Lung (tissue), 12 donors: ENCODE data around the gene ZDHHC8. TPM values are rescaled to one million over a fixed set of nuclear protein-coding genes. Genes with fewer than 3 reads are reported as not detected.

ENCODE experiments used
- ATAC-seq: fragments of 200-7000 bp; cut with Tn5 transposase; one replicate; pipeline ENCODE4 v1.9.1; 2020; ENCODE audit warnings: moderate number of reproducible peaks; ENCODE audit not compliant: insufficient read depth, low FRiP score
- DNase-seq, 3 donors: peaks; one replicate each; pipeline ENCODE4 v3.0.0-alpha.2; 2013 to 2017
- H3K27ac ChIP-seq, 2 donors: one replicate each; pipeline ENCODE4 v1.5.1; 2013; ENCODE audit warnings: mild to moderate bottlenecking in 2 of 2, moderate library complexity in 2 of 2, control low read depth in 1 of 2, inconsistent platforms in 1 of 2, low read depth in 1 of 2, low read length in 1 of 2
- H3K27me3 ChIP-seq, 3 donors: one replicate each; pipeline ENCODE4 v1.5.1; 2013; ENCODE audit warnings: low read length in 2 of 3; ENCODE audit not compliant: control insufficient read depth in 3 of 3, insufficient read depth in 3 of 3
- H3K36me3 ChIP-seq, 4 donors: one replicate each; pipeline ENCODE4 v1.5.1; 2013; ENCODE audit warnings: low read length in 4 of 4, mild to moderate bottlenecking in 1 of 4, moderate library complexity in 1 of 4; ENCODE audit not compliant: control insufficient read depth in 4 of 4, insufficient read depth in 4 of 4
- H3K4me1 ChIP-seq, 5 donors: one replicate each; pipeline ENCODE4 v1.5.1; 2013; ENCODE audit warnings: low read length in 5 of 5, mild to moderate bottlenecking in 2 of 5, moderate library complexity in 1 of 5; ENCODE audit not compliant: control insufficient read depth in 5 of 5, insufficient read depth in 5 of 5
- H3K4me3 ChIP-seq: one replicate; pipeline ENCODE4 v1.5.1; 2013; ENCODE audit warnings: mild to moderate bottlenecking, control low read depth, moderate library complexity
- H3K9ac ChIP-seq, 2 donors: one replicate each; pipeline ENCODE4 v1.5.1; 2013; ENCODE audit warnings: low read length in 2 of 2, control low read depth in 1 of 2; ENCODE audit not compliant: insufficient read depth in 1 of 2
- H3K9me3 ChIP-seq, 4 donors: one replicate each; pipeline ENCODE4 v1.5.1; 2013; ENCODE audit warnings: low read length in 3 of 4, mild to moderate bottlenecking in 1 of 4, moderate library complexity in 1 of 4; ENCODE audit not compliant: control insufficient read depth in 4 of 4, insufficient read depth in 3 of 4
- WGBS, 2 donors: extraction: QIAGEN DNeasy Blood & Tissue Kit; methylation state at CpG; one replicate each; pipeline ENCODE4 v1.1.7; 2013; 5-methylcytosine and 5-hydroxymethylcytosine counted together
- polyA plus RNA-seq, 2 donors: library from polyadenylated mRNA; stranded (reverse); fragments of 200-250 nt; gene quantifications; one replicate each; pipeline ENCODE4 v1.2.1, GENCODE V29; 2013
- total RNA-seq, 2 donors: library from RNA; depleted of rRNA in 1 of 2; stranded (reverse); fragments of >200 nt in 1 of 2; gene quantifications; one replicate each; pipeline ENCODE4 v1.2.1, GENCODE V29; 2014 to 2021
- TF ChIP-seq, protein P1 (sequence below): IDR thresholded peaks from 2 replicates; pipeline ENCODE4 v1.5.1; 2012; ENCODE audit warnings: mild to moderate bottlenecking; ENCODE audit errors: control extremely low read depth, extremely low read depth
- donor health status: control.
- donor health status: control.
- donor health status: Bipolar disorder and iron deficiency.
- donor health status: healthy.
- donor health status: DM: yes; HTN: yes; CAD: no.

The ZDHHC8 gene
- total and polyA plus RNA-seq, 4 donors = 28.4 to 75.1 (median 35.5) TPM

DNA sequence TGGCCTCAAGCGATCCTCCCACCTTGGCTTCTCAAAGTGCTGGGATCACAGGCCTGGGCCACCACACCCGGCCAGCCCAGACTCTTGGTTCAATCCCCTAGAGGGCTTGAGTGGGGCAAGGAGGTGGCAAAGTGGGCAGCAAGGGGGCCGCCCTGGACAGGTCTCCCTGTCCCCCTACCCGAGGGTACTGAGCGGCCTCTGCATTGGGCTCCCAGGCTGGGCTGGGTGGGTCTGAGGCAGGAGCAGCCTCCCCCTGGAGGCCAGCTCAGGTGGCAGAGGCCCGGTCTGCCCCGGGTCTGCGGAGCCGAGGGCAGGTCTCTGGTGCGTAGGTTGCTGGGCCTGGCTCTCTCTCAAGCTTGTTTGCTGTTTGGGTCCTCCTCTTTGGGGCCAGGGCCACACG lies 41.6 kb downstream of the ZDHHC8 start:
- Histone ChIP-seq H3K4me3 (no peak overlapping the region), H3K9ac (no peak overlapping the region), H3K36me3 (no peaks in the 10 kb centered on the region), H3K9me3 (peaks cover 0 to 2% (median 0%) of the 10 kb centered on the region in 4 donors), H3K27me3 (no peaks in the 10 kb centered on the region), H3K4me1 (no peaks in the 10 kb centered on the region), H3K27ac (no peak overlapping the region)
- ATAC-seq (no peak), DNase-seq (no peak)
- WGBS, 2 donors = 90 to 94% methylated on average over 11 of the region's 11 CpGs
- TF ChIP-seq, protein P1, sequence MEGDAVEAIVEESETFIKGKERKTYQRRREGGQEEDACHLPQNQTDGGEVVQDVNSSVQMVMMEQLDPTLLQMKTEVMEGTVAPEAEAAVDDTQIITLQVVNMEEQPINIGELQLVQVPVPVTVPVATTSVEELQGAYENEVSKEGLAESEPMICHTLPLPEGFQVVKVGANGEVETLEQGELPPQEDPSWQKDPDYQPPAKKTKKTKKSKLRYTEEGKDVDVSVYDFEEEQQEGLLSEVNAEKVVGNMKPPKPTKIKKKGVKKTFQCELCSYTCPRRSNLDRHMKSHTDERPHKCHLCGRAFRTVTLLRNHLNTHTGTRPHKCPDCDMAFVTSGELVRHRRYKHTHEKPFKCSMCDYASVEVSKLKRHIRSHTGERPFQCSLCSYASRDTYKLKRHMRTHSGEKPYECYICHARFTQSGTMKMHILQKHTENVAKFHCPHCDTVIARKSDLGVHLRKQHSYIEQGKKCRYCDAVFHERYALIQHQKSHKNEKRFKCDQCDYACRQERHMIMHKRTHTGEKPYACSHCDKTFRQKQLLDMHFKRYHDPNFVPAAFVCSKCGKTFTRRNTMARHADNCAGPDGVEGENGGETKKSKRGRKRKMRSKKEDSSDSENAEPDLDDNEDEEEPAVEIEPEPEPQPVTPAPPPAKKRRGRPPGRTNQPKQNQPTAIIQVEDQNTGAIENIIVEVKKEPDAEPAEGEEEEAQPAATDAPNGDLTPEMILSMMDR = no peak

DNA sequence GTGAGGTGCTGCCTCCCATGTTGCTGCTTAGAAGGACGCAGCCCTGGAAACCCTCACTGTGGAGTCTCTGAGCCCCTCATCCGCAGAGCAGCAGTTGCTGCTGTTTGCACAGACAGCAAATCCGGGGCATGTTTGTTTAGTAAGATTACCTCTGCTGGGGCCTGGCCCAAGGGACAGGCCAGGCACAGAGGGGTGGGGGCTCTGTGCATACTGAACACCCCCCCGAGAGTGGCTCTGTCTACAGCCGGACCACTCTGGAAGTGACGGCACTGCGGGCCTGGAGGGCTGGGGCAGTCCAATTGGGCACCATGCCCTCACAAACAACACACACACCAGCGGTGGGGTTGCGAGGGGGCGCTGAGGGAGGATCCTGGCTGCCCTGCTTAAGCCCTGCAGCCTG lies 42.2 kb downstream of the ZDHHC8 start:
- Histone ChIP-seq H3K9me3 (no peaks in the 10 kb centered on the region), H3K4me3 (no peak overlapping the region), H3K36me3 (no peaks in the 10 kb centered on the region), H3K4me1 (no peaks in the 10 kb centered on the region), H3K27me3 (no peaks in the 10 kb centered on the region), H3K27ac (no peak overlapping the region), H3K9ac (no peak overlapping the region)
- DNase-seq = no peak
- TF ChIP-seq, protein P1 = no peak
- WGBS, 2 donors = 79 to 85% methylated on average over 10 of the region's 10 CpGs
- ATAC-seq = no peak

DNA sequence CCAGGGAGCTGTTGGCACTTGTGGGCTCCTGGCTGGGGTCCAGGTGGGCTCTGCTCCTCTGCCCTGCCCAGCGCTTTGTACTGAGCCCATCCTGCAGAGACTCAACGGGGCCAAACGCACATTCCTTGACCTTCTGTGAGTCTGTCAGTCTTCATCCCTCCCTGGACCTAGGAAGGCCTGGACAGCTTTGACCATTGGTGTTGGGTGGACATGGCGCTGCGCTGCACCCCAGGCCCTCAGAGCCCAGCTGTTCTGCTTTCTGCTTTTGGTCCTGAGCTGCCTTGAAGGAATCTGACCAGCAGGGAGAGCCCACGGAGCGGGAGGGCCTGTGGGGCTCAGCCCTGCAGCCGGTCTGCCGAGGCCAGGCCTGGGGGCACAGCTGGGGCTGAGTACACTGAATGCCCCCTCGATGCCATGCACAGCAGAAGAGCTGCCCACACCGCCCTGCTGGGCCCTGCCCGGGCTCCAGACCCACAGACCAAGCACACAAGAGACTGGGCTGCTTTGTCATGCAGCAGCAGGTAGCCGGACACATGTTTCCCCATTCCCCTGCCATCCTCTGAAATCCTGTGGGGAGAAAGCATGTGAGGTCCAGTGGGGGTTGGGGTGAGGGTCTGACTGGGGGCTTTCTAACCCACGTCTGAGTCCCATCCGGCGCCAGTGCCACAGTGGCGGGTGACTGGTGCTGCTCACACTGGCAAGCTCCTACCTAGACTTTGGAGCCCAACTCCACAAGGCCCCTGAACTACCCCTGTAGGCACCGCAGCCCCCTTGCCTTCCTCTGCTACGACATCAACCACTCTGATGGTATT lies 43.4 kb downstream of the ZDHHC8 start:
- Histone ChIP-seq H3K4me1 (no peaks in the 10 kb centered on the region), H3K27ac (no peak overlapping the region), H3K9me3 (no peaks in the 10 kb centered on the region), H3K4me3 (no peak overlapping the region), H3K9ac (no peak overlapping the region), H3K27me3 (no peaks in the 10 kb centered on the region), H3K36me3 (no peaks in the 10 kb centered on the region)
- no peak for DNase-seq
- 76 to 83% methylated on average over 19 of the region's 19 CpGs for WGBS, 2 donors
- TF ChIP-seq, protein P1 = no peak
- ATAC-seq = no peak

DNA sequence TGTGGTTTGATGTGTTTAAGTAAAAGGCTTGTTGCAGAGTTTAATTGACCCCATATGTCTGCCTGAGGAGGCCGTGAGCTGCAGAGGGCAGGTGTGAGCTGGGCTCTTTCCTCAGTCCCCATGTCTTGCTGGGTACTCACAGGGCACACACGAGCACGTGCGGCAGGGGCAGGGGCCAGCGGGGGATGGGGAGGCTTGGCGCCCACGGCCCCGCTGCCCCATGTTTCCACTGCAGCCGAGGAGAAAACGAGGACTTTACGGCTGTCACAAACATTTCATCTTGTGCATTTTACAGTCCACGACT lies 43.9 kb downstream of the ZDHHC8 start:
- Histone ChIP-seq H3K27me3 (no peaks in the 10 kb centered on the region), H3K4me1 (no peaks in the 10 kb centered on the region), H3K9ac (no peak overlapping the region), H3K9me3 (no peaks in the 10 kb centered on the region), H3K36me3 (no peaks in the 10 kb centered on the region), H3K27ac (no peak overlapping the region), H3K4me3 (no peak overlapping the region)
- 65 to 82% methylated on average over 12 of the region's 12 CpGs for WGBS, 2 donors
- TF ChIP-seq, protein P1 = no peak
- DNase-seq = no peak
- no peak for ATAC-seq
